GM12891 (cell line): ENCODE data around the gene NUDT19.

Source experiments
- DNase-seq: peaks from one replicate; pipeline ENCODE4 v3.0.0; 2011; ENCODE audit warnings: low spot score; ENCODE audit not compliant: insufficient read length
- FAIRE-seq: peaks from 2 replicates; lab custom pipeline; 2011; peaks lifted over from hg19 to GRCh38; lab: Jason Lieb, UNC
- PAX5 ChIP-seq: IDR thresholded peaks from 2 replicates; pipeline ENCODE4 v1.6.1; 2011; ENCODE audit warnings: low read length, moderate library complexity, mild to moderate bottlenecking; ENCODE audit not compliant: insufficient read depth, severe bottlenecking
- POLR2A ChIP-seq: IDR thresholded peaks from 2 replicates; pipeline ENCODE4 v1.6.1; 2011; ENCODE audit warnings: low read depth, low read length, control low read depth
- POLR2AphosphoS5 ChIP-seq: IDR thresholded peaks from 2 replicates; pipeline ENCODE4 v1.6.1; 2011; ENCODE audit warnings: low read depth, low read length, control low read depth
- POU2F2 ChIP-seq: IDR thresholded peaks from 2 replicates; pipeline ENCODE4 v1.6.1; 2011; ENCODE audit warnings: low read depth, mild to moderate bottlenecking, control low read depth, low read length, moderate library complexity
- SPI1 ChIP-seq: IDR thresholded peaks from 2 replicates; pipeline ENCODE4 v1.6.1; 2011; ENCODE audit warnings: low read depth, low read length, control low read depth
- TAF1 ChIP-seq: IDR thresholded peaks from 2 replicates; pipeline ENCODE4 v1.6.1; 2011; ENCODE audit warnings: low read depth, low read length, control low read depth

Gene NUDT19

DNA sequence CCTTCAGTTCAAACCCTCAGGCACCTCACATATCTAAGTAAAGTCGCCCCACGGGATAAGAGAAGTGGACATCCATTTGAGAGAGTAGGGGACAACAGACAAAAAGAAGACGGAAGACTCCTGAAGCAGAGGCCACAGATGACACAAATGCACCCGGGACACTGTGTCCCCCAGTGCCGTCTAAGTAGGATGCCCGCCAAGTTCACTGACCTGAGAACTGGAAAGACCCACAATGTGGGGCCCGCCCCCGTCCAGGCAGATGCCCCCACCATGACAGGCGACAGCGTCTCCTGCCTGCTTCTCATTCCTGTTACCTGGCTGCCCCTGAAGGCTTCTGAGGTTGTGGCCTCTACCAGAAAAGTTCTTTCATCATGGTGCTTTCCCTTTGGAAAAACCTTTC lies 33.5 kb upstream of the NUDT19 start:
- no peak for TF ChIP-seq POLR2A
- TF ChIP-seq SPI1, result no peak
- no peak for TF ChIP-seq POU2F2
- no peak for TF ChIP-seq POLR2AphosphoS5
- TF ChIP-seq TAF1, result no peak
- no peak for TF ChIP-seq PAX5
- FAIRE-seq (no peak), DNase-seq (no peak)

DNA sequence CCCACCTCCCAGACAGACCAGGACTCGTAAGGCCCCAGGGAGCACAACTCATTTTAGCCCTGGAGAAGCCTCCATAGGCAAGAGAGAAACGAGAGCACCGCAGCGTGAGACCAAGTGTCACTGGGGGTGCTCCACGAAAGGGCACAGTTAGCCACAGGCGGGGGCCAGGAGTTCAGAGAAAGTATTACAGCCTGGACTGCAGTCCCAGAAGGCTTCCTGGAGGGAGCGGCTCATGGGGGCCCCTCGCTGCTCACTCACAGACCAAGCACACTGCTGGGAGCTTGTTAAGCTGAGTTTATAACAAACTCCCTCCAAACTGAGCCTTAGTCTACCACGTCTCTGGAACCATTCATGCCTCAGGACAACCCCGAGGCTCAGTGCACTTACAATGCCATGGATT lies 33.1 kb upstream of the NUDT19 start:
- DNase-seq (no peak), FAIRE-seq (no peak)
- TF ChIP-seq POU2F2 (no peak), POLR2A (no peak), SPI1 (no peak), PAX5 (no peak), POLR2AphosphoS5 (no peak)

DNA sequence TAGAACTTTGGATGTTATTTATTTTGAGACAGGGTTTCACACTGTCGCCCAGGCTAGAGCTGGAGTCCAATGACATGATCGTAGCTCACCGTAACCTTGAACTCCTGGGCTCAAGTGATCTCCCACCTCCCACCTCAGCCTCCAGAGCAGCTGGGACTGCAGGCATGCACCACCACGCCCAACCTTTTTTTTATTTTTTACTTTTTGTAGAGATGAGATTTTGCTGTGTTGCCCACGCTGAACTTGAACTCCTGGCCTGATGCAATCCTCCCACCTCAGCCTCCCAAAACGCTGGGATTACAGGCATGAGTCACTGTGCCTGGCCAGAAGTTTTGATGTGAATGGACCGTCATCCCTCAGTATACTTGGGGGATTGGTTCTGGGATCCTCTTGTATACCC lies 30.3 kb upstream of the NUDT19 start:
- FAIRE-seq (no peak), DNase-seq (no peak)
- TF ChIP-seq POLR2A, result no peak
- no peak for TF ChIP-seq PAX5
- TF ChIP-seq POLR2AphosphoS5, result no peak
- no peak for TF ChIP-seq TAF1
- no peak for TF ChIP-seq SPI1
- TF ChIP-seq POU2F2, result no peak

DNA sequence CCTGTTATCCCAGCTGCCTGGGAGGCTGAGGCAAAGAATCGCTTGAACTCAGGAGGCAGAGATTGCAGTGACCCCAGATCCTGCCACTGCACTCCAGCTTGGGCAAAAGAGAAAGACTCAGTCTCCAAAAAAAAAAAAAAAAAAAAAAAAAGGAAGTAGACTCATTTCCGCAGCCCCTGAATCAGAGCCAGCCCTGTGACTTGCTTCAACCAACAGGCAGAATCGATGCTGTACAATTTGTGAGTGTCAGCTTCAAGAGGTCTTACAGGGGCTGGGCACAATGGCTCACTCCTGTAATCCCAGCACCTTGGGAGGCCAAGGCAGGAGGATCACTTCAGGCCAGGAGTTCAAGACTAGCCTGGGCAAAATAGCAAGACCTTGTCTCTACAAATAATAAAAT lies 29.4 kb upstream of the NUDT19 start:
- DNase-seq (no peak), FAIRE-seq (no peak)
- TF ChIP-seq TAF1 (no peak), SPI1 (no peak), POU2F2 (no peak), POLR2AphosphoS5 (no peak), PAX5 (no peak), POLR2A (no peak)

DNA sequence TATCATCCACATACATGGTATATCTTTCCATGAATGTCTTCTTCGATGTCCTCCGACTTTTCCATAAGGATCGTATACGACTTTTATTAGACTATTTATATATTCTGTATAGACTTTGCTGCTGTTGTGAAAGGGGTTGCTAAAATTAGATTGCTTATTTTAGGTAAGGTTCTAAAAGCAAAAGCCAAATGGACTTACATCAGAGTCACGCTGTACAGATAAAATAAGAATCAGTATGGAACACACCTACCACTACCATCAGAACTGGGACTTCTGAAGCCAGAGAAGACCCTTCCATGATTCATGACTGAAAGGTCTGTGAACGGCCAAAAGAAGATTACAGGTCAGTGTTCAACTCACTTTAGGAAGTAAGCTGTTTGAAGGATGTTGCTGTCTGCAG lies 25.5 kb upstream of the NUDT19 start:
- FAIRE-seq (no peak), DNase-seq (no peak)
- TF ChIP-seq TAF1, result no peak
- no peak for TF ChIP-seq PAX5
- no peak for TF ChIP-seq POLR2AphosphoS5
- TF ChIP-seq SPI1, result no peak
- no peak for TF ChIP-seq POU2F2
- no peak for TF ChIP-seq POLR2A

DNA sequence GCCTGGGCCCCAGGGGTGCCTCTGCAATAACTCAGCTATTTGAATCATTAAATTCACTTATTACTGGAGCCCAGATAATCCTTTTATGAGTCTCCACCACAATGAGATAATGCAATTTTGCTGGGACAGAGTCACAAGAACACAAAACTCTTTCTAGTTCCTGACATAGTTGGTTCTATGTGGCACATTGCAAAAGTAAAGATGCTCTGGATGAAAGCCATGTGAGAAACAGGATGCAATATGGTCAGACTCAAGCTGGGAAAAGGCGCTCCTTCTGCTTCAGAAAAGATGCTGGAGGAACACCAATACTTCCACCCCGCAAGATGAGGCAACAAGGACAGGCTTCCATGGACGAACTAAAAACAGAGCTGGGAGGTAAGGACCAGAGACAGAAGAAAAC lies 22.3 kb upstream of the NUDT19 start:
- no peak for TF ChIP-seq SPI1
- no peak for TF ChIP-seq POLR2A
- no peak for TF ChIP-seq TAF1
- TF ChIP-seq PAX5, result no peak
- TF ChIP-seq POLR2AphosphoS5, result no peak
- TF ChIP-seq POU2F2, result no peak
- no peak for DNase-seq
- no peak for FAIRE-seq

DNA sequence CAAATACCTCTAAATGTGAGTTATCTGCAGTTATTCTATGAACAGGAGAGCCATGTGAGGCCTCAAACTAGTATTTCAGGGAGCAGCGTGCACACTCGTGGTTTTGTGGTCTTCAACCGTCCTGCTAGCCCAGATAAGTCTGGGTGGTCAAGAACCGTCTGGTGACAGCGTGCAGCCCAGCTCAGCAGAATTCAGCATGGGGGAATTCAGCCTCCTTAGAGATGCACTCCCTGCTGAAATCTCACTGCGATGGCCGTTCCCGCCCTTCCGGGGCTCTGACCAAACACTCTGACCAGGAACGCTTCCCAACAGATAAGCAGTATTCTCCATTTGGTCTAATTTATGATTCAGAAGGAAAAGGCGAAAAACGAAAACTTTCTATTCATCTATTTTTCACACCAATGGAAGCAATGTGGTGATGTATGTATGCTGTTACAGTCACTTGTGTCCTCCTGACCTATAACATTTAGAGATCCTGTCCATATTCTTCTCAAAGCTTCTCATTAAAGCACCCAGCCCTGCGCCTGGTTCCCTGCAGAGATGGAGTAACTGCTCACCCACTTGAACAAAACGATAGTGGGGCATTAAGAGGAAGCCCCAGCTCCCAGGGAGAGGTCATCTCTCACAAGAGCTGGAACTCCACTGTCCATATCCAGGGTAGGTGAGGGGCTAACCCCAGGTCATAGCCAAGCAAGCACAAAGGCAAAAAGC lies 19.6 kb upstream of the NUDT19 start:
- FAIRE-seq (no peak), DNase-seq (no peak)
- no peak for TF ChIP-seq POU2F2
- no peak for TF ChIP-seq TAF1
- no peak for TF ChIP-seq PAX5
- no peak for TF ChIP-seq POLR2AphosphoS5
- TF ChIP-seq SPI1, result no peak
- no peak for TF ChIP-seq POLR2A

DNA sequence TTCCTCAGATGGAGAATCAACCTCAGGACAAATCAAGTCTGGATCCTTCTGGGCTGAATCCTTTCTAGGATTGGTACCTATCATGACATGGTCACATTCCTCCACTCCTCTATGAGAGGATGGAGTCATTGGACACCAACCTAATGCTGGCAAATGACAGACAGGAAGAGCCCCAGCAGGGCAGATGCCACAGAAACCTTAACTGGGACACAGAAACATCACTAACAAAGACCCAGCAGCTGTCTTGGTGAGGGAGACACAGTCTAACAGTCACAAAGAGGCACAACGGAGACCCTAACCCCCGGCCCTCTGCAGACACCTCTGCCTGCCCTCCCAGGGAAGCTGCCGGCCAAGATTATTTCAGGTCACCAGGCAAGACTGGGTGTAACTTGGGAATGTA lies 18.8 kb upstream of the NUDT19 start:
- DNase-seq (no peak), FAIRE-seq (no peak)
- TF ChIP-seq POLR2AphosphoS5 (no peak), POU2F2 (no peak), TAF1 (no peak), SPI1 (no peak), PAX5 (no peak), POLR2A (no peak)

DNA sequence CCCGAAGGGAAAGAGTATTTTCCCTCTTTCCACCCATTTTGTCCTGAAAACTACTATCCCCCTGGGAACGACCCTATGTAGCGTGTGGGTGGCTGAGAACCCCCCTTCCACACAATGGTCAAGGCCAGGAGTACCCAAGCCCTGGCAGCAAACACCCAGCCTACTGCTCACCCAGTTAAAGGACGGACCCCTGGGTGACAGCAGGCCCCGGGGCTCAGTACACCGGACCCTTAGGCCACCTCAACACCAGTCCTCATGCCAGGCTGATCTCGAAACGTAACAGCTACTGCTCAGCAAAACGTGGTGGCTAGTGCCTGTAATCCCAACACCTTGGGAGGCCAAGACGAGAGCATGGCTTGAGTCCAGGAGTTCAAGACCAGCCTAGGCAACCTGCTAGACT lies 18.0 kb upstream of the NUDT19 start:
- TF ChIP-seq TAF1 (no peak), POLR2A (no peak), POU2F2 (no peak), POLR2AphosphoS5 (no peak), SPI1 (no peak), PAX5 (no peak)
- FAIRE-seq (no peak), DNase-seq (no peak)

DNA sequence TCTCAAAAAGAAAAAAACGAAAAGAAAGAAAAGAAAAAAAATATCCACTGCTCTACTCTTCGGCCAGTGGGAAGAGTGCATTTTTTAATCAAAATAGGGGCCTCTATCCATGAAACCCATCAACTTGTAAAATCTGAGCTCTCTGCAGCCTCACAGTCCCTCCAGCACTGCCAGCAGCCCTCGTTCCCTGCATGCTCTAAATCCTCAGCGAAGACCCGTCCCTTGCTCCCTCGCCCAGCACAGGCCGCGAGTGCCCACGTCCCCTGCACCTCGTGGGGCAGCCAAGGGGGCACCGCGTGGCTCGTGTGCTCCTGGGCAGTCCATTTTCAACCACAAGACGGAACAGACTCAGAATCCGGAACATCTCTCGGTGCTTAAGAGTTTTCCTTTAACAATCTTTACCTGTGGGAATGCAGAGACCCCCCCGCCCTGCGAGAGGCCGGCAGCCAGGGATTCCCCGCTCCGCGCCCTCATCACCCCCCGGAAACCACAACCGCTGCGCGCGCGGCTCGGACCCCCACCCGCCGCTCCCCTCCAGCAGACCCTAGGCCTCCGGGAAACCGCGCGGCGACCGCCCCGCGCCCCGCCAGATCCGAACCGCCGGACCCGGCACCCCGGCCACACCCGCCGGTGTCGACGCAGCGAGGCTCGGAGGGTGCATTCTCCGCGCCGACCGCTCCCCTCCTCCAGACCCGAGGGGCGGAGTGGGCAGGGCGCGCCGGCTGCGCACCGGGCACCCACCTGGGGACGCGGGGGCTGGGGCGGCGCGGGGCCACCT lies 17.3 kb upstream of the NUDT19 start:
- FAIRE-seq (no peak), DNase-seq (peak; percentile 56)

More for the DNA sequence above, 17.3 kb upstream of the NUDT19 start:
- TF ChIP-seq POLR2A (no peak), TAF1 (no peak), POU2F2 (no peak), POLR2AphosphoS5 (no peak), SPI1 (no peak)
